Activated CD8-positive, alpha-beta memory T cell treated with anti-CD3 and anti-CD28 coated beads, Interleukin-2, amount 50 U/mL, for 48 hours (primary cell): ENCODE measurements around the gene SLC37A2.
"Not testable (repeated sequence)": the region's sequence is repeated elsewhere in the genome, so short reads cannot be mapped to it uniquely, and the experiment has no call there.

Experiments used
- DNase-seq: peaks from one replicate; pipeline ENCODE4 v3.0.0-alpha.2; 2020

The SLC37A2 gene

DNA sequence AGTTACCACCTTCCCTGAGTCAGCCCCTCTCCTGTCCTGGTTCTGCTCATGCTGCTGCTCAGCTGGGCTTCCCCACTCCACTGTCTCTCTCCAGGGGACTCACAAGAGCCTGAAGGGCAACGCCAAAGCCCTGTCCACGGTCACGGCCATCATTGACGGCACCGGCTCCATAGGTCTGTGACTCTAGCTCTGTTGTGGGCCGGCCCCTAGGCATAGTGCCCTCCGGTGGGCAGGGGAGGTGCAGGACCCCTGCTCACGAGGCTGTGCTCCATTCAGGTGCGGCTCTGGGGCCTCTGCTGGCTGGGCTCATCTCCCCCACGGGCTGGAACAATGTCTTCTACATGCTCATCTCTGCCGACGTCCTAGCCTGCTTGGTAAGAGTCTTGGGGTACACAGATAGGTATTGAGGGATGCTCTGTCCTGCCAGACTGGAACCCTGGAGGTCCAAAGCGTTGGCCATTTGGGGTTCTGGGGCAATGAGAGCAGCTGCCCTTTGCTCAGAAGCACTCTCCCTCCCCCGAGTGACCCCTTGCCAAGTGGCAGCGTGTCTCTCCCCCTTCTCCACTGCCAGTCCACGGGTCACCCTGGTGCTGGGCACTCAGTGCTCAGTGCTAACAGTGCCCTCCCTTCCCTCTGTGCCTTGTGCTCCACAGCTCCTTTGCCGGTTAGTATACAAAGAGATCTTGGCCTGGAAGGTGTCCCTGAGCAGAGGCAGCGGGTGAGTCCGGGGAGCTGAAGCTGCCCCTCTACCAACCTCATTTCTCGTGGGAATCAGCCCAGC is 22.4 kb downstream of the SLC37A2 start:
- peak; percentile 46 for DNase-seq

DNA sequence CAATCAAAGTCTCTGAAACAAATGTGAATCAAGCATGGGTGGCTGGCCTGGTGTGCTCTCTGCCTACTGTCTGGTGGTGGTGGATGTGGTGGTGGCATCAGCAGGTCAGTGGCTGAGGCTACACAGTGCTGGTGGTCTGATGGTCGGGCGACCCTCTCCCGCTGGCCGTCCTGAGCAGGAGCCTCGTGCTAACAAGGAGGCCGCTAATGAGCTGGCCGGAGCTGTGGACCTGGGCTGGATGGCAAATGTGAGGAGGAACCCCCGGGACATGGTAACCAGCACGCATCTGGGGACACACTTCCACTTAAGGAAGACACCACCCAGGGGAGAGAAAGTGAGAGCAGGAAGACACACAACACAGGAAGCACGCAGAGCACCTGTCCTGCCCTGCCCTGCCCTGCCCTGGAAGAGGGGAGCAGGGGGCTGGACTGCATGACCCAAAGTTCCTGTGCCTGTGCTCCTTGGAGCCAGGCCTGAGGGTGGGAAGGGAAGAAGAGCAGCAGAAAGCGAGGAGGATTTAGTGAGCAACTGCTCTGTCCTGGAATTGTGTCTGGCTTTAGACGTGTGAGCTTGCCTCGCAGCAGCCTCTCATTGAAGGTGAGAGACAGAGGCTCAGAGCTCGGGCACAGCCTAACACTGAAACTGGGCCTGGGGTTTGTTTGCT is 23.7 kb downstream of the SLC37A2 start:
- DNase-seq: no peak

DNA sequence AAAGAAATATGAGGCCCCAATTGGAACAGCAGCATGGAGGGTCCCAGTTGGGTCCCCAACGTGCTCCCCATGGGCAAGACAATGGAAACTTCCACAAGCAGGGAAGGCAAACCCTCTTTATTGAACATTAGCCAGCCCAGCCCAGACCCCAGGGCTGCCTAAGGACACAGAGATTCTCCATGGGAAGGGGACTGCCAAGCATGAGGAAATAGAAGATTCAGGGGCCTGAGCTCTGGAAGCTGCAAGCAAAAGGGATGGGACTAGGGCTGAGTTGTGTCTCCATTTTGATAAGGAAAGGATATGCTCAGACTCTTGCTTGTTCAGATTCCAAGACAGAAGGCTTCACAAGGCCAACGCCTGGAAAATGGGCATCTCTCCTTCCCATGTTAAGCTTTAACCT is 25.0 kb downstream of the SLC37A2 start:
- DNase-seq: no peak

DNA sequence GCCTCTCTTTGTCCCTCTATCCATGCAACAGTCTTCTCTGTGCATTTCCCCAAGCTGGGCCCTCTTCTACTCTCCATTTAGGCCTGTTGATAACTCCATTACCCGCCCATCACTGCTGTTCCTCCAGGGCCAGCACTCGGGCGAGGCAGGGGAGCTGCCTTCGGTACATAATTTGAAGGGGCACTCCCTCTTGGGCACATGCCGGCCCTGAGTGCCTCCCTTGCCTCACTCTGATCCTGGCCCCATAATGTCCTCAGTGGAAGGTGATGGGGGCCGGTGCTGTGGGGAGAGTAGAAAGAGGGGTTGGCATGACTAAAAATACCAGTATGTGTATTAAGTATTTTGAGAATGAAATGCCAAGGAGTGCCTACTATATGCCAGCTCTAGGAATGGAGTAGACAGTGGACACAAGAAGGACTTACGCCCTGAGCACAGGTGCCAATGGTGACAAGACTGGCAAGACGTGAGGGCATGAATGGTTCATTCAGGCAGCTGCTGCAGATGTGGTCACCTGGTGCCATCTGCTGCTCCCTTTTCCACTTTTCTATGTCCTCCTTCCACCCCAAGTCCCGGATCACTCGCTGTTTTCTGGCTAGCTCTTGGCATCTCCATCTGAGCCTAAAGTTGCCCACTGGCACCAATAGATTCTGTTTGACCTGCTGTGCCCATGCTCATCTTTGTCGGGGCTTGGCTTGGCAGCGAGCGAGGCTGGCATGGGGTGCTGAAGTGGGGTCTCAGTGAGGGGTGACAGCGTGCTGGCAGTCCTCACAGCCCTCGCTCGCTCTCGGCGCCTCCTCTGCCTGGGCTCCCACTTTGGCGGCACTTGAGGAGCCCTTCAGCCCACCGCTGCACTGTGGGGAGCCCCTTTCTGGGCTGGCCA is 25.7 kb downstream of the SLC37A2 start:
- DNase-seq: no peak

DNA sequence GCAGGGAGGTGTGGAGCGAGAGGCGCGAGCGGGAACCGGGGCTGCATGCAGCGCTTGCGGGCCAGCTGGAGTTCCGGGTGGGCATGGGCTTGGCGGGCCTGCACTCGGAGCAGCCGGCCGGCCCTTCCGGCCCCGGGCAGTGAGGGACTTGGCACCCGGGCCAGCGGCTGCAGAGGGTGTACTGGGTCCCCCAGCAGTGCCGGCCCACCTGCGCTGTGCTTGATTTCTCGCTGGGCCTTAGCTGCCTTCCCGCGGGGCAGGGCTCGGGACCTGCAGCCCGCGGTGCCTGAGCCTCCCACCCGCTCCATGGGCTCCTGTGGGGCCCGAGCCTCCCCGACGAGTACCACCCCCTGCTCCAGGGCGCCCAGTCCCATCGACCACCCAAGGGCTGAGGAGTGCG is 26.4 kb downstream of the SLC37A2 start:
- DNase-seq: not testable (repeated sequence)

DNA sequence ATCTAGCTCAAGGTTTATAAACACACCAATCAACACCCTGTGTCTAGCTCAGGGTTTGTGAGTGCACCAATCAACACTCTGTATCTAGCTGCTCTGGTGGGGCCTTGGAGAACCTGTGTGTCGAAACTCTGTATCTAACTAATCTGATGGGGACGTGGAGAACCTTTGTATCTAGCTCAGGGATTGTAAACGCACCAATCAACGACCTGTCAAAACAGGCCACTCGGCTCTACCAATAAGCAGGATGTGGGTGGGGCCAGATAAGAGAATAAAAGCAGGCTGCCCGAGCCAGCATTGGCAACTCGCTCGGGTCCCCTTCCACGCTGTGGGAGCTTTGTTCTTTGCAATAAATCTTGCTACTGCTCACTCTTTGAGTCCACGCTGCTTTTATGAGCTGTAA is 27.0 kb downstream of the SLC37A2 start:
- not testable (repeated sequence) for DNase-seq

DNA sequence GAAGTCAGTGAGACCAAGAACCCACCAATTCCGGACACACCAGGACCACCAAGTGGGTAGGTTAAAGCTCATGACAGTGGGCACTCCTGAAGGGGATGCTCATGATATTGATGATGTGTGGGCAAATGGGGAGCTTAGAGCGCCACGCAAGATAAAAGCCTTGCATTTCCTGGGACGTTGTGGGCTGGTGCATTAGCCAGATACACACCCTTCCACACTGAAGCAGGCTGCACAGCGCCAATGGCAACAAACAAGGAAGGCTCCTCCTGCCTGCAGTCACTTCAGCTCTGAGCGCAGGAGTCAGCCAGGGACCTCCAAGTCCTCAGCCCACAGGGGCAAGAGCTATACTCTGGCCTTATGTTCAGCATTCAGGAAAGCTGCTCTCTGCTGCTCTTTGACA is 27.7 kb downstream of the SLC37A2 start:
- DNase-seq: peak; percentile 46

DNA sequence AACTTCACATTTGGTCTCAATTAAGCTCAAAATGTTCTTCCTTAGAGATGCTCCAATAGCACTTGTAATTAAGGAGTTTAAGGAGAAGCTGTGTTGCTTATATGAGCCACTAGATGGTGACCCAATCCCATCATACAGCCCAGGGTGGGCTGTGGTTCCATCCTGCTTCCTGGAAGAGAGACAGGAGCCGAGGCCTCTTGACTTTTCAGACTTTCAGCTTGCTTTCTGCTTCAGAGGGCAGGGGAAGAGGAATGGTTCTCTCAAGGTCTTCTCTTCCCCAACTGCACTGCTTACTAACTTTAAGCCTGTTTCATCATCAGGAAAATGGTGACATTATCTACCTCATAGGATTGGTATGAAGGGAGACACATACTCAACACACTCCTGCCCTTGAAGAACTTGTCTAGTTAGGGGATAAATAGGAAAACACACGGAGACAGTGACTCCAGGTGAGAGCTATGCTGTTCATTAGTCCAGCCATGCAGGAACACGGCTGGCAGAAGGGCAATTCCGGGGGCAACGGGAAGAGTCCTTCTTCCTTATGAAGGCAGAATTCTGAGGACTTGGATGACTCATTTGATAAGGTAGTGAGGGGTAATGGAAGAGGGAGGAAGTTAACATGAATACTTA is 28.3 kb downstream of the SLC37A2 start:
- DNase-seq: peak; percentile 41

DNA sequence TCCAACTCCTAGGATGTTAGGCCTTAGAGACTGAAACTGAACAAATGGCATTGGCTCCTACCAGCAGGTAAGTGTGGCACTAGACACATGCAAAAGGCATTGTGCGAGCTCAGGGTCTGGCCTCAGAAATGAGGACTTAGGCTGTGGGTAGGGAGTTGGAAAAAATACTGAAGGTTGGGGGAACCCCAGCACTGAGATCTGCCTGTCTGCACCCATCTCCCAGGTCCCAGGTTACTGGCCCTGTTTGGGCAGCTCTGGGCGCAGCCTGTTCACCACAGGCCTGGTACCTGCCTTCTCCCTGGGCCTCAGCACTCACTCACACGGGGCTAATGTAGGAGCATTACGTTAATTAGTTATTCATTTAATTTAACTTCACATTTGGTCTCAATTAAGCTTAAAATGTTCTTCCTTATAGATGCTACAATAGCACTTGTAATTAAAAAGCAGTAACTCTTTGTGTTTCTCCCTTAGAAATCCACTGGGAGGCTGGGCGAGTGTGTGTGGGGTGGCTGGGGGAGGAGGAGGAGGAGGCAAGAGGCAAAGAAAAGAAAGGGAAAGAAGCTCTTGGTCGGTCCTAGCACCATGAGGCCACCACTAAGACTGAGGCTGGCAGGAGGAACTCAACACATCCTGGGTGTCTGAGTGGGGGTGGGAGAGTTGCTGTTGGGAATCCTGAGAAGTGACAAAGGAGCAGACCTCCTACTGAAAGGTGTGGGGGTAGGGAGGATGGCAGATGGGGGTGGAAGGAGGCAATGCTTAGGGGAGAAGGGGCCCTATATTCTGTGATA is 29.0 kb downstream of the SLC37A2 start:
- DNase-seq: no peak

DNA sequence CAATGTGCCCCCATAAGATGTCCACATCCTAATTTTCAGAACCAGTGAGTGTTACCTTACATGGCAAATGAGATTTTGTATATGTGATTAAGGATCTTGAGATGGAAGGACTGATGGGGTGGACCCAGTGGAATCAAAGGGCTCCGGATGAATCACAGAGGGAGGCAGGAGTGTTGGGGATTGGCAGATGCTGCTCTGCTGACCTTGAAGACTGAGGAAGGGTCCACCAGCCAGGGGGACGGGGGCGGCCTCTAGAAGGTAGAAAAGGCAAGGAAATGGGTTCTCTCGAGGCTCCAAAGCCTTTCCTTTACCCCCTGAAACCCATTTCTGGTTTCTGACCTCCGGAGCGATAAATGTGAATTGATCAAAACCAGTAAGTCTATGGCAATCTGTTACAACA is 29.6 kb downstream of the SLC37A2 start:
- DNase-seq: no peak

DNA sequence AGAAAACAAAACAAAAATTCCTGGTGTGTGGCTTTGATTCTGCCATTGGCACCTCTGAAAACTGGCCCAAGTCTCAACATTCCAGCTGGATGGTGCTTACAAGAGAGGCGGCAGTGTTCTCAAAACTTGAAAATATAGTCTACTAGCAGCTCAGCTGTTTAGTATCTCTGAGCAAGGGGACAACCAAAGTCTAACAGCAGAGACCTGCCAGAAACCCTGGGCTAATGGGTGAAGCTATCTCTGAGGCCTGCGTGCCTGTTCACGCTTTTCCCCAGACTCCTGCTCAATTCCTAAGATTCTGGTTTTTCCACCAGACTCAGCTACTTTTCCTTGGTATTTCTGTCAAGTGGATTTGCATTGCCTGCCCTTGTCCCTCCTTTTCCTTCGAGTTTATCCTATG is 30.4 kb downstream of the SLC37A2 start:
- no peak for DNase-seq

DNA sequence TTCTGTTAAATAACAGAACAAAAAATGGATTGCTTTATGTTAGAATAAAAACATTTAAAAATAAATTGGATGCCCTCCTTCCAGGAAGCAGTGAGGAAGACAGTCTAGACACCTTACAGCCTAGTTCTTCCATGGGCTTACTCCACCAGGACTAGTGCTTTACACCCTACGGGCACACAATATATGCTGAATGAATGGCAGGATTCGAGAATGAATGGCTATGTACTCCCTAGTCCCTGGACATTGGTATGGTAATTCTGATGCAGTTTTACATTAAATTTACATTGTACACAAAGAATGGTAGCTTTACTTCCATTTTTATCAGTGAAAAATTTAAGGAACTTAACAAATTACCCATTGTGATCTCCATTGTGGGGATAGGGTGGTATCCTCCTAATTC is 31.6 kb downstream of the SLC37A2 start:
- no peak for DNase-seq

DNA sequence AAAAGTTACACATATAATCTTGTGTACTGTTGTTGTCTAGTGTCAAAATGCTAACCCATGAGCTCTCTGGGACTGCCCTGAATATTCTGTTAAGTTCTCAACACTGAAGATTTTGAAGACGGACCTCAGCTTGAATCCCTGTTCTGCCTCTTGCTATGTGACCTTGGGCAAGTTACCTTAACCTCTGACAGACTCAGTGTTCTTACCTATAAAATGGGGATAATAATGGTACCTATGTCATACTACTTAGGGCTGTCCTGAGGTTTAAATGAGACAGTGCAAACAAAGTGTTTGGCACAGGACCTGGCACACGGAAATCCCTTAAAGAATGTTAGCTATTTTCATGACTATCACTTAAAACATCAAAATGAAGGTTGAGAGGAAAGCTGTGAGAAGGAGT is 37.0 kb downstream of the SLC37A2 start:
- no peak for DNase-seq

DNA sequence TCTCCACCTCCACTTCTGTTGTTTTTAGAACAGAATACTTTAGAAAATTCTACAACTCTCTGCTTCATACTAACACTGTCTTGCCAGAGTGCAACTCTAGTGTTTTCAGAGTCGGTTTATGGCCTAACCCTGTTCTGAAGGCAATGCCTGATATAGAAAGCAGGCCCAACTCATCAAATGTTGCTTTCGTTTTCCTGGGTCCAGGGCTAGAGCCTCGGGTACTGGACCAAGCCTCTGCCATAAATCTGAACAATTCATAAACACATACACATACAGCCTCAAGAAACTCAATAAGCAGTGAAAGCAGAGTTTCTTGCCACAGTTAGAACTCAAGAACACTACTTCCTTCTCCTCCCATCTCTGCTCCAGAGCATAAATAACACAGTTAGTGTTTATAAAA is 38.5 kb downstream of the SLC37A2 start:
- DNase-seq: no peak

DNA sequence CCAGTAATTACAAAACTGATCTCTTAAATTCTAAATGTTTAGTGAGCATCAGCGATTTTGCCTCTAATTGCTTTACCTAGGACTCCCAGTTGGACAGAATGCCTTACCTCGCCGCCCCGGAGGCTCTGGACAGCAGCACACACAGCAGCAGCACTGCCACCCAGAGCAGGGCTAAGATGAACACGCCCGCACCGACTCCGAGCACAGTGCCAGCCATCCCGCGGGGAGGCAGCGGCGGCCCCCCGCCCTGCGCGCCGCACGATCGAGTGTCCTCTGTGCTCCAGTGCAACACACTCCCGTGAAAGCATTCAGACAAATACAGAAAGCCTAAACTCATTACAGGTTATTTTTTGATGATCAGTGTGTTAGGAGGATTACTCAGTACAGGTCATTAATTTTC is 38.9 kb downstream of the SLC37A2 start:
- no peak for DNase-seq

DNA sequence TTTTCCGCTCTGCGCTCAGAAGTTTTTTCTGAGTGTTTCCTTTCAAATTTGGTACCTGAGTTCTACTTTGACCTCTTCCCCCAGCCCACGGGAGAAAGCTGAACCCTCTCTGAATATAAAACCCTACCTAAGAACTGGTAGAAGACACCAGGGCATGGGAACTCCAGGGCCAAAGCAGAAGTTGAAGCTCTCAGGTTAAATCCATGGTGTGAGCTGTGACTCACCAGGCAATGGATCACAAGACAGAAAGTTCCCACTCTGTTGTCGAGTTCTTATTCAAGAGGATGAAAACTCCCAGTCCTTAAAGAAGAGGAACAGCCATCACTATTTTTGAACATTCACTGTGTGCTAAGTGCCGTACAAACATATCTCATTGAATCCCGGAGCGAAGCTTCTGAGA is 39.4 kb downstream of the SLC37A2 start:
- no peak for DNase-seq

DNA sequence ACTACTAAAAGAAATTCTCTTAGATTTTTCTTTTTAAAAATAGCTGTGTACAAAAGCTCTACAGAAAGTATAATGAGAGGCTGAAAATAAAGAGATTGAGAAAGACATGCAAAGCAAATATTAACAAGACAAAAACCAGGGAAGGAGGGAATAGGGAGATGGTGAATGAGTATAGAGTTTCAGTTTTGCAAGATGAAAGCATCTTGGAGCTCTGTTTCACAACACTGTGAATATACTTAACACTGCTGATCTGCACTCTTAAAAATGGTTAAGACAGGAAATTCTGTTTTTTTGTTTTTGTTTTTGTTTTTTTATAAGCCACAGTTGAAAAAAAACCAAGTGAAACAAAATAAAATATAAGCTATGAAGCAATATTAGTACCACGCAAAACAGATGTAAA is 42.8 kb downstream of the SLC37A2 start:
- DNase-seq: no peak

DNA sequence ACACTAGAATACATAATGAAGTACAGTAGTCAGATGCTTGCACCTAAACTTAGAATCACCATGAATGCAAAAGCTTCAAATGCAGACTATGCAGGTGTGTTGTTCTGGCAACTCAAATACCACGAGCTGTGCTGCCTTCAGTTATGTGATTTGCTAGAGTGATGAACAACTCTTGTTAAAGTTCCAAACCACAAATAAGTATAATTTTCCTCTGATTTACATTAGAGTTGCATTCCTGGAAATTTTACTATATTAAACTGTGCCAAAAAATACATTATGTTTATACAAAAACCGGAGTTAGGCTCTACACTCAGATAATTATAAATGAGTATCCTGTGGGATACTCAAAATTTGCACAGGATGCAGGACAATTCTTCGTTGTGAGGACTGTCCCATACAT is 45.4 kb downstream of the SLC37A2 start:
- no peak for DNase-seq

DNA sequence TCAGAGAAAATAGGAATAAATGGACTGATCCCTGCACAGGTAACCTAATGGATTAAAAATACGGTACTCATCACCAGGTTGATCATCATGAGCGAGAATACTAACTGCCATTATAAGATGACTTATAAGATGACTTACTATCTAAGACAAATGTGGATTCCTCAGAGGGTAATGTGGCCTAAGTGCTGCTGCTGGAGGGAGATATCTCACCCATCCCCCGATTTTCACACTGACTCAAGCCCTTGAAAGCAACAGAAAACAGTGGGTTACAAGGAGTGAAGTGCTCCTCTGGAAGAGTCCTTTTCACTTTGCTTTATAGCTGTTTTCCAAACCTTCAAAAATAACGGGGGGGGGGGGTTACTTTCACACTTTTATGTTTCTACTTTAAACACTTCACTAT is 47.4 kb downstream of the SLC37A2 start:
- no peak for DNase-seq

DNA sequence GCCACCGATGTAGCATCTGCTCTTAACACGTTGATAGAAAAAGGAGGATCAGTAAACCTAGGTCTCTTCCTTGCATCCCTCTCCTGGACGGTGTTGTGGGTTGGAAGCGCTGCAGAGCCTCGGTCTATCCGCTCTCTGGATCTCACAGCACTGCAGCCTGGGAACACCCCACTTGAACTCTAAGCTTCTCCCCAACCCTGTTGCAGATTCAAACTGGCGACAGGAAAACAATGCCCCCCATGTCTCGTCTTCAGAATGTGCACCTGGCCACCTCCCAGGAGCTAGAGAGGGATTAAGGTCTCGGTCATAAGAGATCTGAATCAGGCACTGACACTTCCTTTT is 47.9 kb downstream of the SLC37A2 start:
- DNase-seq: no peak

DNA sequence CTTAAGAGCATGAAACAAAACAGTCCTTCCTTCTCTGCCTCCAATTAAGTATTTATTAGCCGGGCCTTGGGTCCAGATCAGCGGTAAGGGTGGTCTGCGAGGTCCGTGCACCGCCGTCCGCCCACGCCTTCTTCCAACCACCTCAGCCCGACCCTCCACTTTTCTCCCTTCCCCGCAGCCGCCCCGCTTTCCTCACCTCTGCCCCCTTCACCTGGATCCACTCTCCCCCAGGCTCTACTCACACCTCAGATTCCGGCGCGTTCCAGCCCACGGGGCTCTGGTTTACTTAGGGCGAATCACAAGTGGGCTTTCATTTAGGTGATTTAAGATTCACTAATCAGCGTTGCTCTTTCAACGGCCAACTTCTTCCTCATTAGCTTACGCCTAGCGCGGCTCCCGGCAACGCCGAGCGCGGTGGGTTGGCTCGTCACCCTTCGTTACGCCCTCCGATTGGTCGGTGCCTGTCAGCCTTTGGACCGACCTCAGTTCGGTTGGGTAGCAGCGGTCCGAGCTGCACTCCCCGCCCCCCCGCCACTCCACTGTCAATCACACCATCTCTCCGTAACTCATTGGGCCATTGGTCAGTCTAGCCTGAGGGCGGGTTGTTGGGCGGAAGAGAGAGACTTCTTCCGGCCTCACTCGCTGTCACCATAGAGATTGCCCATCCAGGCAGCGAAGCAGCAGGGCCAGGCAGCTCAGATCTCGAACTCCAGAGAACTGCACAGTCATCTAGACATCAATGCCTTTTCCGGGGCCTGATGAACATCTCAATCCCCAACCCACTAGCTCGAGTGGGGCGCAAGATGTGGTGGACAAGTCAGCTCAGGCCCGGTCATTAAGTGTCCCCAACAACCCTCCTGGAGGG is 48.5 kb downstream of the SLC37A2 start, which contains the start of gene TMEM218:
TSS of gene TMEM218 (minus strand) at position 284 of the 865 bp plus-strand sequence. CDS start 9,385 bp downstream, outside the sequence.
- DNase-seq: peak; percentile 94
